HepG2 (cell line): ENCODE data around the gene TBCCD1. TPM values are rescaled to one million over a fixed set of nuclear protein-coding genes. Genes with fewer than 3 reads are reported as not detected.

Experiments
- CEBPG ChIP-seq: IDR thresholded peaks from 2 replicates; pipeline ENCODE4 v1.6.1; 2016
- GLMP ChIP-seq: sonication (generic); formaldehyde crosslinking; IDR thresholded peaks from 2 replicates; pipeline ENCODE4 v1.9.0; 2021; ENCODE audit warnings: missing genetic modification reagents, mild to moderate bottlenecking, borderline replicate concordance
- JUN ChIP-seq: sonication (generic); formaldehyde crosslinking; IDR thresholded peaks from 2 replicates; pipeline ENCODE4 v1.4.0; 2020; ENCODE audit warnings: mild to moderate bottlenecking, missing genetic modification reagents
- PTBP1 ChIP-seq: fragments of 200-400 bp; formaldehyde crosslinking; IDR thresholded peaks from 2 replicates; pipeline ENCODE4 v1.6.1; 2018; ENCODE audit warnings: low read length, low read depth; ENCODE audit not compliant: poor library complexity, severe bottlenecking
- SCMH1 ChIP-seq: sonication (generic); formaldehyde crosslinking; IDR thresholded peaks from 2 replicates; pipeline ENCODE4 v1.9.0; 2021; ENCODE audit warnings: missing genetic modification reagents, mild to moderate bottlenecking, borderline replicate concordance
- THAP8 ChIP-seq: sonication (generic); formaldehyde crosslinking; IDR thresholded peaks from 2 replicates; pipeline ENCODE4 v1.5.1; 2020; ENCODE audit warnings: missing genetic modification reagents, mild to moderate bottlenecking, borderline replicate concordance
- THAP9 ChIP-seq: sonication (generic); formaldehyde crosslinking; IDR thresholded peaks from 2 replicates; pipeline ENCODE4; 2020; ENCODE audit warnings: missing genetic modification reagents, mild to moderate bottlenecking, borderline replicate concordance
- ZFX ChIP-seq: sonication (generic); formaldehyde crosslinking; IDR thresholded peaks from 2 replicates; pipeline ENCODE4 v1.4.0; 2020; ENCODE audit warnings: mild to moderate bottlenecking, low read depth, missing genetic modification reagents, moderate library complexity
- ZKSCAN1 ChIP-seq: fragments of 150-350 bp; IDR thresholded peaks from 2 replicates; pipeline ENCODE4 v1.6.1; 2014; ENCODE audit warnings: low read length
- ZKSCAN5 ChIP-seq: sonication (generic); formaldehyde crosslinking; IDR thresholded peaks from 2 replicates; pipeline ENCODE4 v1.5.1; 2020; ENCODE audit warnings: mild to moderate bottlenecking, missing genetic modification reagents
- ZMAT3 ChIP-seq: sonication (generic); formaldehyde crosslinking; conservative IDR thresholded peaks from 2 replicates; pipeline ENCODE4 v1.7.0; 2021; ENCODE audit warnings: missing genetic modification reagents
- ZNF143 ChIP-seq: sonication (generic); formaldehyde crosslinking; IDR thresholded peaks from 2 replicates; pipeline ENCODE4 v1.4.0; 2020; ENCODE audit warnings: missing genetic modification reagents
- ZNF235 ChIP-seq: sonication (generic); formaldehyde crosslinking; IDR thresholded peaks from 2 replicates; pipeline ENCODE4 v1.8.1; 2023; ENCODE audit warnings: mild to moderate bottlenecking, missing genetic modification reagents, borderline replicate concordance
- ZNF282 ChIP-seq: fragments of 450-650 bp; IDR thresholded peaks from 2 replicates; pipeline ENCODE4 v1.6.1; 2018; ENCODE audit not compliant: partially characterized antibody
- ZNF318 ChIP-seq: sonication (generic); formaldehyde crosslinking; IDR thresholded peaks from 2 replicates; pipeline ENCODE4 v1.4.0; 2020; ENCODE audit warnings: mild to moderate bottlenecking, missing genetic modification reagents
- ZNF552 ChIP-seq: sonication (generic); formaldehyde crosslinking; IDR thresholded peaks from 2 replicates; pipeline ENCODE4 v1.9.0; 2022; ENCODE audit warnings: missing genetic modification reagents, mild to moderate bottlenecking, borderline replicate concordance
- ZNF782 ChIP-seq: sonication (generic); formaldehyde crosslinking; IDR thresholded peaks from 2 replicates; pipeline ENCODE4 v1.4.0; 2020; ENCODE audit warnings: missing genetic modification reagents, mild to moderate bottlenecking, borderline replicate concordance
- polyA plus RNA-seq, 8 experiments: library from polyadenylated mRNA; depleted of rRNA in 3 of 8; stranded (reverse) in 7 of 8; unstranded in 1 of 8; fragments of >200 nt; fragmentation: Illumina TruSeq in 4 of 8; extraction: Trizol in 4 of 8; gene quantifications; 2 replicates each; pipeline versions ENCODE4 v1.2.1 to v1.2.3, GENCODE V29; 2011 to 2016; ENCODE audit warnings: low read depth in 4 of 8, missing spikeins in 1 of 8, mixed read lengths in 1 of 8; ENCODE audit not compliant: insufficient read depth in 1 of 8
- total RNA-seq, 5 experiments: library from RNA; depleted of rRNA; stranded (reverse); fragments of >200 nt; fragmentation: Illumina TruSeq; extraction: Trizol; gene quantifications; 2 replicates each; pipeline ENCODE4 v1.2.3, GENCODE V29; 2016; ENCODE audit warnings: low read depth in 1 of 5

The TBCCD1 gene
- total and polyA plus RNA-seq, 2 of the 13 experiments (the other 11 are each of a cell fraction or from before 2014, with no cell fraction given) = 13.6 to 16.2 TPM

- TF ChIP-seq ZNF318 (CRISPR knock-in tag) (no peak), PTBP1 (no peak), ZKSCAN1 (no peak), THAP9 (CRISPR knock-in tag) (no peak), ZNF282 (no peak), SCMH1 (CRISPR knock-in tag) (no peak), ZKSCAN5 (peak; percentile 68; the same call in 1 of the 2 replicates), ZNF552 (CRISPR knock-in tag) (no peak), JUN (CRISPR knock-in tag) (no peak), ZNF235 (no peak), ZNF782 (CRISPR knock-in tag) (no peak), CEBPG (CRISPR knock-in tag) (peak; percentile 44; the same call in 1 of the 2 replicates), ZFX (CRISPR knock-in tag) (peak; percentile 46), GLMP (CRISPR knock-in tag) (no peak), ZMAT3 (no peak), ZNF143 (CRISPR knock-in tag) (no peak), THAP8 (CRISPR knock-in tag) (no peak)
Measured at GRCh38 chr3:186598108-186598784, 31.1 kb upstream of the TBCCD1 start (continued).
